Dendritic cell treated with granulocyte-macrophage colony-stimulating factor and Interleukin-4, amounts not matched to agents 40 ng/mL and 50 ng/mL, for 4 days (primary cell): ENCODE data around the gene IQCB1.
"Not testable (repeated sequence)": the region's sequence is repeated elsewhere in the genome, so short reads cannot be mapped to it uniquely, and the experiment has no call there.

ENCODE experiments used
- H3K27ac Mint-ChIP-seq: one replicate; pipeline ENCODE4 v1.8.0; 2022; ENCODE audit warnings: mild to moderate bottlenecking, mixed read lengths
- H3K27me3 Mint-ChIP-seq: one replicate; pipeline ENCODE4 v1.8.0; 2022; ENCODE audit warnings: mild to moderate bottlenecking, mixed read lengths
- H3K36me3 Mint-ChIP-seq: one replicate; pipeline ENCODE4 v1.8.0; 2022; ENCODE audit warnings: low read depth, mixed read lengths
- H3K4me1 Mint-ChIP-seq: one replicate; pipeline ENCODE4 v1.8.0; 2022; ENCODE audit warnings: low read depth, mixed read lengths
- H3K4me3 Mint-ChIP-seq: one replicate; pipeline ENCODE4 v1.8.0; 2022; ENCODE audit warnings: mild to moderate bottlenecking, moderate library complexity, mixed read lengths
- H3K9me3 Mint-ChIP-seq: one replicate; pipeline ENCODE4 v1.8.0; 2022; ENCODE audit warnings: mixed read lengths
- intact Hi-C: fragments of 100-400 bp; cut with micrococcal nuclease; formaldehyde crosslinking; loops from one replicate; pipeline ENCODE4 v1.15.0; 2022

IQCB1 gene

DNA sequence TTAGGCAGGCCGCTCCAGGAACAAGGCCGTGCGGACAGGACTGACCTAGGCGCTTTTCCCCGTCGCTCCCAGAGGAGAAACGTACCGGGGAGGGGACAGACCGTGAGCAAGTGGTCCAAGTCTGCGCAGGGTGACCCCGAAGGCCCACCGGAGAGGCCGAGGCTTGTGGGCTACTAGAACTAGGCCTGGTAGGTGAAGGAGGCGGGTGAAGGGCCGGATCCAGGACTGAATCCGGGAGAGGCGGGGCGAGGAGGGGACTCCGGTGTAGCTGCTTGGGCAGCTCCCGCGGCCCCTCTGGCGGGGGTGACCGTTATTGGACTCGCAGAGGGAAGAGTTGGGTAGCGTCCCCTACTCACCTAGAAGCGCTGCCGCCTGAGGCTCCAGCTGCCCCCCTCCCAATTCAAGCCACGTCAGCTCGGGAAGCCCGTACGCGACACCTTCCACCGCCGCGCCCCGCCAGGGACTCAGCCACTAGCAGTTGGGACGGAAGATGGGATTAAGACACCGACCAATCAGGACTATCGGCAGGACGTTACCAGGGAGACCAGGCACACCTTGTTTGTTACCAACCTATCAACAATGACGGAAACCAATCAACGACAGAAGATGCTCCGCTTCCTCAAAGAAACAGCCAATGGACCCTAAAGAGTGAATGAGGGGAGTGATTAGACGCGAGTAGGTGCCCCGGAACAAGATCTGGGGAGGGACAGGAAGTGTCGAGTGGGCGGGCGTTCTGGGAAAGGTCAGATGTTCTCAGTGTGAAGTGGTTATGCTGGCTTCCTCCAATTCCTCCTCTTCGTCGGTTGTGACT is 85.4 kb downstream of the IQCB1 start, which contains the start of gene GOLGB1:
Gene GOLGB1, minus strand, starts transcription at position 466 of the 811 bp plus-strand sequence. CDS start 18,770 bp downstream, outside the sequence.
- Mint-ChIP-seq H3K4me1 (peaks cover 7% of the 10 kb centered on the region), H3K9me3 (no peaks in the 10 kb centered on the region), H3K27ac (no peak within 1 kb of the TSS), H3K36me3 (no peaks in the 10 kb centered on the region), H3K27me3 (peaks cover 10% of the 10 kb centered on the region), H3K4me3 (no peak within 1 kb of the TSS)
- intact Hi-C loops = loop anchor here (2.0 to 10.0 kb wide), 3 partner anchors 89 to 248 kb away; partner anchors contain the start of genes HCLS1 and POLQ

DNA sequence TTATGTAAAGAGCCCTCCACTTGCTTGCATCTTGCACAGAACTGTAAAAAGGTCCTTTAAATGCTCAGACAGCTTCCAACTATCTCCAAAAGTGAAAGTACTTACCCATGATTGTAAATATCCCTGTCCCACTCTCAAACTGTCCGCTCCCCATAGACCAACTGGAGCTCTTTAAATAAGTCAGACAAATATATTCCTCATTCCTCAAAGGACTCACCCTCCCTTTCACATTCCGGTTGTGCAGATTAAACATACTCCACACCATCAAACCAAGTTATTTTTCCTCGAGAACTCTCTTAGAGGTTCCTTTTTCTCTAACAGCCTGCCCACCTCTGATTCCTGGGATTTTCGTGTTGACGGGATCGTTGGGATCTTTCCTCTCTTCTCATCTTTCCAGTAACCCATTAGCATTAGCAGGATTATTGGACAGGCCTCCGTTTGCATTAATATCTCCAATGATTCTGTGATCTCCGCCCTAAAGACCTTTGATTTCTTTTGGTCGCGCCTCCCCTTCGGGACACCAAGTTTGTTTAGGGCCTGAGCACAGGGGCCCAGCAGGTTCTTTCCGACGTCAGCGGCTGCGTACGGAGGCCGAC is 86.1 kb downstream of the IQCB1 start:
- Mint-ChIP-seq H3K9me3 (no peaks in the 10 kb centered on the region), H3K4me1 (peaks cover 7% of the 10 kb centered on the region), H3K27me3 (peaks cover 10% of the 10 kb centered on the region), H3K4me3 (no peak overlapping the region), H3K27ac (no peak overlapping the region), H3K36me3 (no peaks in the 10 kb centered on the region)
- intact Hi-C loops = loop anchor here (2.0 to 10.0 kb wide), 3 partner anchors 88 to 249 kb away; partner anchors contain the start of genes HCLS1 and POLQ

DNA sequence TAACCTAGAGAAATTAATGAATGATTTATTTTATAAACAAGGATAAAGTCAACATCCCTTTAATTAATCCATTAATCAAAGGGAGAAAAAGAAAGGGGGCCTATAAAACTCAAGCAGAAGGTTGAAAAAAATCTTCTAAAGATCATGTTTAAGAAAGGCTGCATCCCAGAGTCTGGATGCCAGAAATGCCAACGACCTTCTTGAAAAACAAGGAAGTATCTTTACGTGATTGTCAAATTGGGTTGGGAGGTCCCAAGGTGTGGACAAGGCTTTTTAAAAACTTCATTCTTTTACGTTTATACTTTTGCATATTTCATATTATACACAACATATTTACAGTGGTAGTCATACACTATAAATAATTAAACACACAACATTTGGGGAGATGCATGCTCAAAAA is 86.9 kb downstream of the IQCB1 start:
- H3K4me3 Mint-ChIP-seq = no peak overlapping the region
- H3K9me3 Mint-ChIP-seq = no peaks in the 10 kb centered on the region
- H3K36me3 Mint-ChIP-seq = peaks cover 5% of the 10 kb centered on the region
- peaks cover 7% of the 10 kb centered on the region for H3K4me1 Mint-ChIP-seq
- no peak overlapping the region for H3K27ac Mint-ChIP-seq
- peaks cover 10% of the 10 kb centered on the region for H3K27me3 Mint-ChIP-seq
- intact Hi-C loops = loop anchor here (2.0 to 10.0 kb wide), 3 partner anchors 87 to 249 kb away; partner anchors contain the start of genes HCLS1 and POLQ

DNA sequence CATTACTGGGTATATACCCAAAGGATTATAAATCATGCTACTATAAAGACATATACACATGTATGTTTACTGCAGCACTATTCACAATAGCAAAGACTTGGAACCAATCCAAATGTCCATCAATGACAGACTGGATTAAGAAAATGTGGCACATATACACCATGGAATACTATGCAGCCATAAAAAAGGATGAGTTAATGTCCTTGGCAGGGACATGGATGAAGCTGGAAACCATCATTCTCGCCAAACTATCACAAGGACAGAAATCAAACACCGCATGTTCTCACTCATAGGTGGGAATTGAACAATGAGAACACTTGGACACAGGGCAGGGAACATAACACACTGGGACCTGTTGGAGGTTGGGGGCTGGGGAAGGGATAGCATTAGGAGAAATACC is 91.8 kb downstream of the IQCB1 start:
- not testable (repeated sequence) for H3K4me3 Mint-ChIP-seq, H3K9me3 Mint-ChIP-seq, H3K4me1 Mint-ChIP-seq, H3K27me3 Mint-ChIP-seq, H3K27ac Mint-ChIP-seq
- intact Hi-C loops = loop anchor here (10.0 kb wide), 1 partner anchor 198 kb away; the partner anchor contains the start of gene POLQ
- peaks cover 19% of the 10 kb centered on the region for H3K36me3 Mint-ChIP-seq

DNA sequence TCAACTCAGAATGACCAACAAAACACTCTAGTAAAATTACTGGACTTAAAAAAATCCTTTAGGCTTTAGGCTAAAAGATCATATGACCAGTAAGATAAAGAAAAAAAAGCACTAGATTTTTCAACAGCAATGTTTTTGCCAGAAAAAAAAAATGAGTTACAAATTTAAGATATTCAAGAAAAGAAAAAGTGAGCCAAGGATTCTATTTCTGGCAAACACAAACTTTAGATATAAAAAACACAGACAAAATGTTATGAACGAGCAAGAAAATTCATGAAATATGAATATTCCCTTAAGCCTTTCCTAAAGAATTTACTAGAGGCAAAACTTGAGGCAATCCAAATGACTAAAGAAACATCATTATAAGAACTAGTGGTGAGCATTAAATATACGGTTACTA is 94.0 kb downstream of the IQCB1 start:
- Mint-ChIP-seq H3K36me3 (peaks cover 28% of the 10 kb centered on the region), H3K4me1 (peaks cover 5% of the 10 kb centered on the region), H3K27ac (no peak overlapping the region), H3K9me3 (no peaks in the 10 kb centered on the region), H3K4me3 (no peak overlapping the region), H3K27me3 (no peaks in the 10 kb centered on the region)
- intact Hi-C loops = loop anchor here (10.0 kb wide), 1 partner anchor 196 kb away; the partner anchor contains the start of gene POLQ

DNA sequence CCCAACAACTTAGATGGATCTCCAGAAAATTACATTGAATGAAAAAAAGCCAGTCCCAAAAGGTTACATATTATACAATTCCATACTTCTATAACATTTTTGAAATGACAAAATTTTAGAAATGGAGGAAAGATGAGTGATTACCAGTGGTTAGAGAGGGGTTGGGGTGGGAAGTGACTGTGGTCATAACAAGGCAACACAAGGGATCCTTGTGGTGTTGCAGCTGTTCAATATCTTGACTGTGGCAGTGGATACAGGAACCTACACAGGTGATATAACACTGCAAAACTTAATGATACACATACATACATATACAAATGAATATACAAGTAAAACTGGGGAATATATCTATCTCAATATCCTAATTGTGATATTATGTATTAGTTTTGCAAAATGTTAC is 95.0 kb downstream of the IQCB1 start:
- no peak overlapping the region for H3K27ac Mint-ChIP-seq
- H3K4me1 Mint-ChIP-seq = peaks cover 5% of the 10 kb centered on the region
- H3K4me3 Mint-ChIP-seq = no peak overlapping the region
- peaks cover 28% of the 10 kb centered on the region for H3K36me3 Mint-ChIP-seq
- intact Hi-C loops = loop anchor here (5.0 to 10.0 kb wide), 2 partner anchors 92 to 195 kb away; partner anchors contain the start of gene POLQ
- no peaks in the 10 kb centered on the region for H3K27me3 Mint-ChIP-seq
- H3K9me3 Mint-ChIP-seq = no peaks in the 10 kb centered on the region

DNA sequence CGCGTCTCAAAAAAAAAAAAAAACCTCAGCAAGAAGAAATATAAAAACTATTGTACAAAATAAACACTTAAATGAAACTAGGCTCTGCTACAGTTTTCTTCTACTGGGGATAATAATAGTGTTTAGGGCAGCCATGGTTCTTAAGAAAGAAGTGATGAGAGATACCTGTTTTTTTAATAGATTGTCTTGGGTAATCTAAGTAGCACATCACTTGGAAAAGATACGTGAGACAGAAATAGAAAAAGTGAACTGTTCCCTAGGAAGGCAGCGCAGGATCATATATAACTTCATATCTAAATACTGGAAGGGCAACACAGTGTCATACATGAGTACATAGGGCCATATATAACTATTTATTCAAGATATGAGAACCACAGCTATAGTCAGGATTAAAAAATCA is 97.2 kb downstream of the IQCB1 start:
- no peak overlapping the region for H3K27ac Mint-ChIP-seq
- peaks cover 5% of the 10 kb centered on the region for H3K4me1 Mint-ChIP-seq
- H3K36me3 Mint-ChIP-seq = peaks cover 22% of the 10 kb centered on the region
- H3K4me3 Mint-ChIP-seq = no peak overlapping the region
- intact Hi-C loops = loop anchor here (5.0 kb wide), 1 partner anchor 95 kb away; no protein-coding TSS in a partner anchor
- H3K27me3 Mint-ChIP-seq = no peaks in the 10 kb centered on the region
- no peaks in the 10 kb centered on the region for H3K9me3 Mint-ChIP-seq

DNA sequence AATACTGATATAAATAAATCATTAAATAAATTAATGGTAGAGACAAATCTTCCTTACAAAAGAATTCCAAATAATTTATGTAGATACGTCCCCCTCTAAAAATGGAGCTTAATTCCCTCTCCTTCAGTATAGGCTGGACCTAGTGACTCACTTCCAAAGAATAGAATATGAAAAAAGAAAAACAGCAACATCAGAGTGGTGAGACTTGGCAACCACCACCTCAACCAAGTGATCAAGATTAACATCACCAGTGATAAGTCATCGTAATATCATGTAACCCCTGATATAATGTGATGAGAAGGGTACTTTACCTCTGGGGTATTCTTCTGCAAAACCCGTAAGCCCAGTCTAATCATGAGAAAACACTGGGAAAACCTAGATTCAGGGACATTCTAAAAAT is 98.7 kb downstream of the IQCB1 start:
- H3K4me3 Mint-ChIP-seq = no peak overlapping the region
- no peaks in the 10 kb centered on the region for H3K27me3 Mint-ChIP-seq
- intact Hi-C loops = loop anchor here (5.0 kb wide), 1 partner anchor 96 kb away; no protein-coding TSS in a partner anchor
- H3K4me1 Mint-ChIP-seq = peaks cover 5% of the 10 kb centered on the region
- no peaks in the 10 kb centered on the region for H3K9me3 Mint-ChIP-seq
- H3K36me3 Mint-ChIP-seq = peaks cover 28% of the 10 kb centered on the region
- no peak overlapping the region for H3K27ac Mint-ChIP-seq

DNA sequence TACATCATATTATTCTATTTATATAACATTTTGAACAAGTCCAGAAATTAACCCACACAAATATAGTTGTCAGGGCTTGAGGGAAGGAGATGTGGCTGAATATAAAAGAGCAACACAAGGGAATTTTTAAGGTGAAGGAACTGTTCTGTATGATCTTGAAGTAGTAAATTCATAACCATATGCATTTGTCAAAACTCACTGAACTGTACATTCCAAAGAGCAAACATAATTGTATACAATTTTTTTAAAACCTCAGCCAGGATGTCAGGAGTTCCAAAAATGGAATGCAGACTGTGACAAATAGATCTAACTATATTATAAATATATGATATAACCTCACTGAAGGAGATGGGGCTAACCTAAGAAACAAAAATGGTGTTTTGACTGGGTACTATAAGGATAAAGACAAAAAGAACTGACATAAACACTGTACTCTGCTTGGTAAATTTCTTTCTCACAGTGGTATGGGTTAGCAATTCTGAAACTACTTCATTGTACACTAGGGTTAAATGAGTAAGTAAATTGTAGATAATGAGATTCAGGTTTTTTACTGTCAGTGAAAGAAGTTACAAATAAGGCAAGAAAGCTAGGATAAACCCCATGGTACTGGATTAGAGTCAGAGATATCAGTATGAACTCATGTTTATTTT is 99.7 kb downstream of the IQCB1 start:
- Mint-ChIP-seq H3K27ac (no peak overlapping the region), H3K9me3 (no peaks in the 10 kb centered on the region), H3K4me1 (peaks cover 5% of the 10 kb centered on the region)

DNA sequence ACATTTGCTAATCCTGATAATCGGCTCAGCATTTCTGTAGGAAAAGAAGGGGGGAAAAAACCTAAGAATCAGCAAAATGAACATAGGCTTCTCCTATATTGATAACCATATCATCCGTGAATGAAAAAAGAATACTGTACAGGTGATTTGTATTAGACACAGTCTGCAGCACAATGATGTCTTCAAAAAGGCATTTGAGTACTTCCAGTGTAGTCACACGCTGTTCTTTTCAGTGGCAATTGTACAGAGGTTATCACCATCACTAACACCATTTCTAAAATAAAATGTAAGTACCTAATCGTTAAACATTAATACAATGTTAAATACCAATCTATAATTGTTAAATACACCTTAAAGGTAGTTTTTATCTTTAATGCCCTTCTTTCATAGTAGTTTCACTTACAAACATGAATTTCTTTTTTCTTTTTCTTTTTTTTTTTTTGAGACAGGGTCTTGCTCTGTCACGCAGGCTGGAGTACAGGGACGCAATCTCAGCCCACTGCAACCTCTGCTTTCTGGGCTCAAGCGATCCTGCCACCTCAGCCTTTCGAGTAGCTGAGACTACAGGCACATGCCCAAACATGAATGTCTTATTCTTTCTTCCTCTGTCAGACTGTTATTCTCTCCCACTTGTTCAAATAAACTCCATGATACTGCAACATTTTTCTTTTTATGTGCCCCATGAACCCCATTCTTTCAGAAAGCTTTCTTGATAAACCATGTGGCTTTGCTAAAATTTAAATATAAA is 103.7 kb downstream of the IQCB1 start:
- no peaks in the 10 kb centered on the region for H3K4me1 Mint-ChIP-seq
- no peak overlapping the region for H3K4me3 Mint-ChIP-seq
- H3K9me3 Mint-ChIP-seq = no peaks in the 10 kb centered on the region
- H3K27ac Mint-ChIP-seq = no peak overlapping the region
- intact Hi-C loops = no loop called here
- peaks cover 51% of the 10 kb centered on the region for H3K36me3 Mint-ChIP-seq
- H3K27me3 Mint-ChIP-seq = no peaks in the 10 kb centered on the region

More for the DNA sequence above, 99.7 kb downstream of the IQCB1 start:
- no peak overlapping the region for H3K4me3 Mint-ChIP-seq
- H3K36me3 Mint-ChIP-seq = peaks cover 35% of the 10 kb centered on the region
- H3K27me3 Mint-ChIP-seq = no peaks in the 10 kb centered on the region
- intact Hi-C loops = loop anchor here (5.0 kb wide), 1 partner anchor 97 kb away; no protein-coding TSS in a partner anchor

DNA sequence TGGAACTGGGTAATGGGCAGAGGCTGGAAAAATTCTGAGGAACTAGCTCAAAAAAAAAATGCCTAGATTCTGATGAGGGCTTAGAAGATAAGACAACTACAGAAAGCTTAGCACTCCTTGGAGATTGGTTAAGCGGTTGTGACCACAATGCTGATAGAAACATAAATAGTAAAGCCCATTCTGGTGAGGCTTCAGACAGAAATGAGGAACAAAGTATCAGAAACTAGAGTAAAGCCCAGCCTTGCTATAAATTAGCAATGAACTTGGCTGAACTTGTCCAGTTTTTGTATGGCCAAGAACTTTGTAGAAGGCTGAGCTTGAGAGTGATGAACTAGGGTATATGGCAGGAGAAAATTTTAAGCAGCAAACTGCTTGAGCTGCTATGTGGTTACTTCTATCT is 110.7 kb downstream of the IQCB1 start:
- H3K9me3 Mint-ChIP-seq = no peaks in the 10 kb centered on the region
- no peak overlapping the region for H3K4me3 Mint-ChIP-seq
- intact Hi-C loops = loop anchor here (10.0 kb wide), 1 partner anchor 61 kb away; no protein-coding TSS in a partner anchor
- H3K4me1 Mint-ChIP-seq = peaks cover 11% of the 10 kb centered on the region
- no peaks in the 10 kb centered on the region for H3K27me3 Mint-ChIP-seq
- peaks cover 95% of the 10 kb centered on the region for H3K36me3 Mint-ChIP-seq
- H3K27ac Mint-ChIP-seq = peak overlapping the region; percentile 75

DNA sequence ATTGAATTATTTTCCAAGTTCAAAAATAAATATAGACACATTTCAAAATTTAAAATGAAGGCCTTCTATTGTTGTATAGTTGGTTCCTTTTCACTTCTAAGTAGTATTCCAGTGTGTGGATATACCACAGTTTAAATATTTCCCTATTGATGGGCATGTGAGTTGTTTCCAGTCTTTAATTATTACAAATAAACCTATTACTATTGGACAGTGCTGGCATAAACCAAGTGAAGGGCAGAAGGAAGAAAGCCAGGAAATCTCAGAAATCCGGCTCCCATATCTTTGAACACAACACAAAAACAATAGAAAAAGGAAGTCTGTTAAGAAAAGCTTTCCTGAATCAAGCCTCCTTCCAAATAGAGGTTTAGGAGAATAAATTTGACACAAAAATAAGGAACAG is 111.4 kb downstream of the IQCB1 start:
- Mint-ChIP-seq H3K27me3 (no peaks in the 10 kb centered on the region), H3K27ac (no peak overlapping the region), H3K4me3 (no peak overlapping the region), H3K9me3 (no peaks in the 10 kb centered on the region), H3K4me1 (peaks cover 11% of the 10 kb centered on the region), H3K36me3 (peaks cover 95% of the 10 kb centered on the region)
- intact Hi-C loops = loop anchor here (10.0 kb wide), 1 partner anchor 61 kb away; no protein-coding TSS in a partner anchor

DNA sequence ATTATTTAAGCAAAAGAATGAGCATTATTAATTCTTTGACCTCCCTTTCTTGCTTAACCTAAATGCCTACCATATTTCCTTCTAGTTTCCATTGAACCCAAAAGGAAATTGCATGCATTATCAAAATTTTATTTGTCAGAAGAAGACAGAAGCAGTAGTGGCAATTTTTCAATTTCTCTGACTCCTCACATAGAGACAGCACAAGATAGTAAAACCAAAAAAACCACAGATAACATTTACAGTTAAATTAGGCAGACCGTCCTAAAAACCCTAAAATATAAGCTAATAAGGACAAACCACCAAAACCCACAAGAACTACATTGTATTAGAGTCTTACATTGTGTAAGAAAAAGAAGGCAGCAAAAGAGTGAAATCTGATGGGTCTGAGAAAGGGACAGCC is 112.4 kb downstream of the IQCB1 start:
- Mint-ChIP-seq H3K4me1 (peaks cover 11% of the 10 kb centered on the region), H3K4me3 (no peak overlapping the region), H3K27ac (no peak overlapping the region), H3K27me3 (no peaks in the 10 kb centered on the region), H3K36me3 (peaks cover 95% of the 10 kb centered on the region), H3K9me3 (no peaks in the 10 kb centered on the region)
- intact Hi-C loops = loop anchor here (10.0 kb wide), 1 partner anchor 62 kb away; no protein-coding TSS in a partner anchor
